Activated CD8-positive, alpha-beta memory T cell treated with anti-CD3 and anti-CD28 coated beads, Interleukin-2, amount 50 U/mL, for 1 hour (primary cell): ENCODE measurements around the gene MYO7A.

Experiments used
- DNase-seq: peaks from one replicate; pipeline ENCODE4 v3.0.0-alpha.2; 2020; ENCODE audit errors: extremely low read depth

MYO7A gene

DNA sequence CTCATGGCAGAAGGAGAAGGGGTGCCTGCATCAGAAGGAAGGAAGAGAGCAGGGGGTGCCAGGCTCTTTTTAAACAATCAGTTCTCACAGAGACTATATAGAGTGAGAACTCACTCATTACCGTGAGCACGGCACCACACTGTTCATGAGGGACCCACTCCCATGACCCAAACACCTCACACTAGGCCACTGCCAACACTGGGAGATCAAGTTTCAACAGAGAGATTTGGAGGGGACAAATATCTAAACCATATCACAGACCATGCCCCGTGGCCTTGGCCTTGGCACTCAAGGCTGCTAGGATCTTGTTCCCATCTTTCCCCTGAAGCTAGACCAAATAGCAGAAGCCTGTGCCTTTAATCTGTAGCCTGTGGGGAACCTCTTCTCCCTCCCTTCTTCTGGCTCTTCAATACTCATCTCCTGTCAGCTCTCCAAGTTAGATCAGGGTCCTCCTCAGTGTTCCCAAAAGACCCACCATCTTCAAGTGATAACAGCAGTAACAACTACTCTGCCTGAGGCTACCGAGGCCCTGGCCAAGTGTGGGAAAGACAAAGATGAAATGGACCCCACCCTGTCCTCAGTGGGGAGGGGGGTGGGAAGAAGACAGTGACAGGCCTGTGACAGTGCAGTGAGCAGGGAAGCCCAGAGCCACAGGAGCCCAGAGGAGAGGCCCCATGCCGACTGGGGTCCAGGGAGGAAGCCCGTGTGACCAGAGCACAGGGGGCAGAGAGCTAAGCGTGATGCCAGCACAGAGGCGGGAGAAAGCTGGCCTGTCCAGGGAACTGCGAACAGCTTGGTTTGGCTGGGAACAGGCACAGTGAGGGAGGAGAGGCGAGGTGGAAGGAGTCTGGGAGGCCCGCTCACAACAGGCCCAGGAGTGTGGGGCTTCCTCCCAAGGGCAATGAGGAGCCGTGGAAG, 72.6 kb downstream of the MYO7A start:
- no peak for DNase-seq

DNA sequence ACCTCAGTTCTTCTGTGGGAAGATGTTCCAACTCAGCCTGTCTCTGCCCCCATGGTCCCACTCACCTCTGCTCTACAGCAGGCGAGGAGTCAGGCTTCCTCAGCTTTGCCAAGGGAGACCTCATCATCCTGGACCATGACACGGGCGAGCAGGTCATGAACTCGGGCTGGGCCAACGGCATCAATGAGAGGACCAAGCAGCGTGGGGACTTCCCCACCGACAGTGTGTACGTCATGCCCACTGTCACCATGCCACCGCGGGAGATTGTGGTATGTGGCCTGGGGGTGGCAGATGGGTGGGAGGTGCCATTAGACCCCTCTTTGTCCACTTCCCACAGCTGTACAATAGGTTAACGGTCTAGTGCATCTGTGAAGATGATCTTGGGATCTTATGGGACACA, 73.3 kb downstream of the MYO7A start:
- no peak for DNase-seq

DNA sequence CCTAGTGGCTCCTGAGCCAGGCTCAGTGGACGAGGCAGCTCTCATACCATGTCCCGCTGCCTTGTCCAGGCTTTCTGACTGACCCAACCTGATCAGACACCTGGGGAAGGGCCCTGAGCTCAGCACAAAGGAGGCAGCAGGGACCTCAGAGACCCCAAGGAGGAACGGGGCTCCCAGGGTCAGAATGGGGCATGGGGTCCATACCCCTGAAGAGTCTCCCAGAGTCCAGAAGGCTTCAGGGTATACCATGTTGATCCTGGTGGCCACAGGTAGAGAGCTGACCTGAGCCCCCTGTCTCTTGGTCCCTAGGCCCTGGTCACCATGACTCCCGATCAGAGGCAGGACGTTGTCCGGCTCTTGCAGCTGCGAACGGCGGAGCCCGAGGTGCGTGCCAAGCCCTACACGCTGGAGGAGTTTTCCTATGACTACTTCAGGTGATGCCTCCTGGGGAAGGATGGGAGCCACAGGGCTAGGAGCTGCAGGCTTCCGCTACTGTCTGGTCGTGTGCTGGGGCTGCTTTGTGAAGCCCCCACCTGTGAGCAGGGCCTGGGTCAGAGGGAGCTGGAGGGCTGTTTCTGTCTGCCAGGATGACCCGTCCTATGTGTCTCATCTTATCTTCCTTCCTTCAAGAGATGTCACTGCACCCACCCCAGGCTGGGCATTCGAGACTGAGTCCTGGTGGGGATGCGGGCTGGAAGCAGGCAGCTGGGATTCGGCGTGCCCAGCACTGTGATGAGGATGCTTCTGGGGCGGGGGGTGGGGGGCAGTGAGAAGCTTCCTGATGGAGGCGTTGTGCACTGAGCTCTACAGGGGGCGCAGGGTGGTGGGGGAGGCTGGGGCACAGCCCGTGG, 74.2 kb downstream of the MYO7A start:
- DNase-seq = no peak

DNA sequence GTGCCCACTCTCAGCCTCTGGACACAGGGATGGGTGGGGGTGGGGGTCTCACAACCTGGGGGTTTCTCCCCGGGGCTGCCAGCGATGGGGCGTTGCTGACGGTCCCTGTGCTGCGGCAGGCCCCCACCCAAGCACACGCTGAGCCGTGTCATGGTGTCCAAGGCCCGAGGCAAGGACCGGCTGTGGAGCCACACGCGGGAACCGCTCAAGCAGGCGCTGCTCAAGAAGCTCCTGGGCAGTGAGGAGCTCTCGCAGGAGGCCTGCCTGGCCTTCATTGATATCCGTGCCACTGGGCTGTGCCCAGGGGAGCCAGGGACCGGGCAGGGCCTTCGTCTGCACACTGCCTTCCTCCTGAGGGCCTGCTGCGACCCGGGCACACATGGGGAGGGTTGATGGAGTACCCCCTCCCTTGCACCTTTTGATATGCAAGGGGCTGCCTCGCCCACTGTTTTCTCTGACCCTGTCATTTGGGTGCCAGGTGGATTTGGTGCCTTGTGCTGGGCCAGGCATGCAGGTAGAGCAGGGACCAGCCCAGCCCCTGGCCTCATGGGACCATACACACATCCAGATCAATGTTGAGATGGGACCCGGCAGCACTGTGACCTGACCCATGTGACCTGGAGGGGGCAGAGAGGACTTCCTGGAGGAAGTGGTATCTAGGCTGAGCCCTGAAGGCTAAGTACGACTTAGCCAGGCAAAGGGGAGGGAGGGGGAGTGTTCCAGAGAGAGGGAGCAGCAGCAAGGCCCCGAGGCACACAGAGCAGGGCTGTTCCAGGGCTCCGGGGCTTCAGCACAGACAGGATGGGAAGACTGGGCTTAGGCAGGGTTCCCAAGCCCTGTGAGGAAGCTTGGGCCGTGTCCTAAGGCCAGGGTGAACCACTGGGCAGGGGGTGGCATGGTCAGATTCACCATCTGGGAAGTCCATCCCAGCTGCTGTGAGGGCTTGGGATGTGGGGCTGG, 75.2 kb downstream of the MYO7A start:
- DNase-seq = no peak

DNA sequence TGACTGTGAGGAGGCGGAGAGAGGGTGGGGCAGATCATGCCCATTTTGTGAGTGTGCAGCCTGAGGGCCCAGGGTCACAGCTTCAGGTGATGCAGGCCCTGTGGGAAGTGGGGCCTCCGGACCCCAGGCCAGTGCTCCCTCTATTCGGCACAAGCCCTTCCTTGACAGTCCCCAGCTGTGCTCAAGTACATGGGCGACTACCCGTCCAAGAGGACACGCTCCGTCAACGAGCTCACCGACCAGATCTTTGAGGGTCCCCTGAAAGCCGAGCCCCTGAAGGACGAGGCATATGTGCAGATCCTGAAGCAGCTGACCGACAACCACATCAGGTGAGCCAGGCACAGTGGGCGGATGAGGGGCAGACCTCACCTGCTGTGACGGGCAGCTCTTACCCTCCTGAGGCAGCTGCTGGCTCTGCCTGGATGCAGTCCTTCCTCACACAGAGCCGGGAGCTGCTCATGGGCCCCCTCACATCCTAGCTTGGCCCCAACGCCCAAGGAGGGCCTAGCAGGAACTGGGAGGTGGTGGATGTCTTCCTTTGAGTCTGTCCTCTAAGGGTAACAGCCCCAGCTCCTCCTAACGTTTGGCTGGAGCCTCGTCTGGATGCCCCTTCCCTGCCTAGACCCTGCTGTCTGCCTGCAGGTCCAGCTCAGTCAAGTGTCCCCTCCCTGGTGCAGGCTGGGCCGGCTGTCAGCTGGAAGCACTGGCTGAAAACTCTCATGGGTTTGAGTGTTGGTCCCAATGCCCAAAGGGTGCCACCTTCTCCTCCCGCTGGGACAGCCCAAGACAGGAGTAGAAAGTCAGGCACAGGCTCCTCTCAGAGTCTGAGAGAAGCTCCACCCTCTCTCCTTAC, 76.1 kb downstream of the MYO7A start:
- DNase-seq = no peak

DNA sequence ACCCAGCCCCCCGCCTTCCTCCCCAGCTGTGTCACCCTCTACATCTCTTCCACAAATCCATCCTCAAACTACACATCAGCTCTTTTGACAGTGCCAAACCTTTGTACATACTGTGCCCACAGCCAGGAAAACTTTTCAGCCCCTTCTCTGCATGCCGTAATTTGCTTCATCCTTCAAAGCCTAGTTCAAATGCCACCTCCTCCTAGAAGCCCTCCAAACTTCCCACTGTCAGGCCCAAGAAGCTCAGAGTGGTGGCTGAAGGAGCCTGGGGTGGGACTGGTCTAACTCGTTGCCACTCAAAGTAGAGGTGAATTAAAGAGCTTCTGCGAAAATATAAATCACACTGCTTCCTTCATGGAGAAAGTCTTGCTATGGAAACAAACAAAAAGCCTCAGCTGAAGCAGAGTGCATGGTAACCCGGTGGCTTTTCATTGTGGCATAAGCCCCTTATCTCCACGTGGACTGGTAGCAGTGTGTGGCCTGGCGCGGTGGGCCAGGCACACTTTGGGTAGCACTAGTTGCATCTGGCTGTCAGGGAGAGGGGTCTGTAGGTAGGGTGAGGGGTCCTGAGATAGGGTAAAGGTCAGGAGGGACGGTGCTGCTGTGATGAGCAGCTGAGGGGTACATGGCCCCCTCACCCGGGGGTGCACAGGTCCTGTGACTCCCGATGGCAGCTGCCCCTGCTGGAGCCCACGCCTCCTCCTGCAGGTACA, 76.9 kb downstream of the MYO7A start:
- DNase-seq = no peak

DNA sequence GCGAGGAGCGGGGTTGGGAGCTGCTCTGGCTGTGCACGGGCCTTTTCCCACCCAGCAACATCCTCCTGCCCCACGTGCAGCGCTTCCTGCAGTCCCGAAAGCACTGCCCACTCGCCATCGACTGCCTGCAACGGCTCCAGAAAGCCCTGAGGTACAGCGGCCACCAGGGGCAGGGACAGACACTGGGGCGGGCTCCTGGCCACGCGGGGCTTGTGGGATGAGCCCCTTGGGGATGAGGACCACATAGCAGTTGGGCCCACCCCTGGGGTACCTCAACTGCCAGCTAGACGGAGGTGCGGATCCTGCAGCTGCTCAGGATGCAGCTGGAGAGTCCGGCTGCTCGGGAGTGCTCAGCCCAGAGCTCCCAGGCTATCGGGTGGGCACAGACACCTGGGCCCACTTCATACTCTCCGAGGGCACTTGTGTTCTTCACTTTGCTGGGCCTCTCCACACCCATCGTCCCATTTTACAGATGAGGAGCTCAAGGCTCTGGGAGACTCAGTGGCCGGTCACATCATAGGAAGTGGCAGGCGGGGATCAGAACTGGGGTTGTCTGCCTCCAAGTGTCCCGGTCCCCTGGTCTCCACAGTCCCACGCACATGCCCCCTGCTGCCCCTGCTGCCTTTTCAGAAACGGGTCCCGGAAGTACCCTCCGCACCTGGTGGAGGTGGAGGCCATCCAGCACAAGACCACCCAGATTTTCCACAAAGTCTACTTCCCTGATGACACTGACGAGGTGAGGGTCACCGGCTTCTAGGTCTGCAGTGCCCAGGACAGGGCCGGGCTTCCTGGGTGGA, 77.6 kb downstream of the MYO7A start:
- DNase-seq = no peak

DNA sequence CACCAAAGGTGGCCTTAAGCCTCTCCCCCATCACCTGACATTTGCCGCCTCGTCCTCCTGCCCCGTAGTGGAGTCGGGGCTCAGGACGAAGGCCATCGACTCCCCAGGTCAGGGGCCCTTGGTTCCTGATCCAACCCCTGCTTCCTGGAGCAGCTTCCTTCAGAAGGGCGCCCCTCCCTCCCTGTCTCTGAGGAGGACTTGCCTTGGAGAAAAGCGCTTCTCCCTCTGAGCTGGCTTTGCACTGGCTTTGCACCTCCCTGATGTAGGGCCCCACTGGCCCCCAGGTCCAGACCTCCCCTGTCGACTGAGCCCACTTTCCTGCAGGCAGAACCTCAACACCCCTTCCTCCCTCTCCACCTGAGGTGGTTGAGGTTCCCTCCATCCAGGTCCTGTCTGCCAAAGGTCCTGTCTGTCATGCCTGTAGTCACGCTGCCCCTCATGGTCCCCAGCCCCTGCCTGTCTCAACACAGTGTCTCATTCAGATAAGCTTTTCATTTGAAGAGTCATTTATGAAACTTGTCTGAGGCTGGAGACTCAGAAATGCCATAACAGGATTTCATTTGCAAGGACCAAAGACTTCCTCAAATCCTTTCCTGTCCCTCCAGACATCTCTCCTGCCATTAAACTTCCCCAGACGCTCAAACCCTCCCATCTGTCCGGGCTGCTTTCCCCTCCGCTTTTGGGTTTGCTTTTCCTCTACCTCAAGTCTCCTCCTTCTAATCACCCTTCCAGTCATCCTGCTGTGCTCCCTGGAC, 78.4 kb downstream of the MYO7A start:
- DNase-seq = no peak

DNA sequence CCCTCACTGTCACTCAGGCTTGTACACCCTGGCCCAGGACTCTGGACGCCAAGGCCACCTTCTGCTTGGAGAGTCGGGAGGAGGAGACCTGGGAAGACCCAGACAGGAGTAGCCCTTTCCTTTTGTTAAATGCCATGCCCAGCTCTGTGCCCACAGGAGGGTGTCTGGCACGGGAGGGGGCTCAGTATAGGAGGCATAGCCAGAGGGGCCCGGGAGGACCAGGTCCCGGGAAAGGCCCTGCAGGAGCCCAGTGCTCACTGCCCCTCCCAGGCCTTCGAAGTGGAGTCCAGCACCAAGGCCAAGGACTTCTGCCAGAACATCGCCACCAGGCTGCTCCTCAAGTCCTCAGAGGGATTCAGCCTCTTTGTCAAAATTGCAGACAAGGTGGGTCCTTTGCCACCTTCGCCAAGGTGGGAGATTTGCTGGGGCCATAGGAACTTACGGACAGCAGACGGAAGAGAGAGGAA, 79.0 kb downstream of the MYO7A start:
- no peak for DNase-seq

DNA sequence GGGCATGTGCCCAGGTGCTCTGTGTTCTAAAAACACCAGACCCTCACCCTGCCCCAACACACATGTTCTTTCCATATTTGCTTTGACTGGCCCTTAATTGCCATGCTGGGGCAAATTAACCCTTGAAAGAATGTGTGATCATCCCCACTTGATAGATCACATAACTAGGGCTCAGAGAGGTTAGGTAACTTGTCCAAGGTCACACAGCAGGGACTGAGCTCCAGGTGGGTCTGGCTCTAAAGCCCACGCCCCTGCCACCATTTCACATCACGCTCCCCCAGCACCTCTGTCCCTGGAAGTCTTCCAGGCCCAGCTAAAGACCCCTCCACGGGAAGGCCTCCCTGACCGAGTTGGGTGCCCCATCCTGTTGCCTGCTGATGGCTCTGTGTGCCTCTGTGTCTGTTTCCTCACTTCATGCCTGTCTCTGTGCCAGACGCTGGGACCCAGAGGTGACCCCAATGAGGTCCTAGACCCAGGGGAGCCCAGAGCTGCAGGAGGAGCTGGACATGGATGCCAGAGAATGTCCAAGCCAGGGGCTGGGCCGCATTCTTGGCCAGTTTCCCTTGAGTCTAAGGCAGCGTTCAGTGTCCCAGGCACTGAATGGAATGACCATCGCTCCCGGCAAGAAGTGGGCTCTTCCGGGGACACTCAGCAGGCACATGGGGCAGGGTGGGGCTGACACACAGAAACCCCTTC, 79.7 kb downstream of the MYO7A start:
- no peak for DNase-seq

DNA sequence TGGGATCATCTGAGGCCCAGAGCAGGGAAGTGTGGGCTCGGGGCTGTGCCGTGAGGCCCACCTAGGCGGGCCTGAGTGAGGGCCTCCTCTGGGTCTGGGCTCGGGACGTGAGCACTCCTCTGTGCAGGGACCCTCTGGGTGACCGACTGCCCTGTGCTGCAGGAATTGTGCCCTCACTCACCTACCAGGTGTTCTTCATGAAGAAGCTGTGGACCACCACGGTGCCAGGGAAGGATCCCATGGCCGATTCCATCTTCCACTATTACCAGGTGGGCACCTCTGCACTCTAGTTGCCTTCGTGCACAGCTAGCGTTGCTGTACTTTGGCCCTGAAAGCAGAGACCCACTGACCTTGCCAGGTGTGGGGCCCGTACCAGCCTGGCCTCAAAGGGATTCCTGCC, 80.5 kb downstream of the MYO7A start:
- no peak for DNase-seq

DNA sequence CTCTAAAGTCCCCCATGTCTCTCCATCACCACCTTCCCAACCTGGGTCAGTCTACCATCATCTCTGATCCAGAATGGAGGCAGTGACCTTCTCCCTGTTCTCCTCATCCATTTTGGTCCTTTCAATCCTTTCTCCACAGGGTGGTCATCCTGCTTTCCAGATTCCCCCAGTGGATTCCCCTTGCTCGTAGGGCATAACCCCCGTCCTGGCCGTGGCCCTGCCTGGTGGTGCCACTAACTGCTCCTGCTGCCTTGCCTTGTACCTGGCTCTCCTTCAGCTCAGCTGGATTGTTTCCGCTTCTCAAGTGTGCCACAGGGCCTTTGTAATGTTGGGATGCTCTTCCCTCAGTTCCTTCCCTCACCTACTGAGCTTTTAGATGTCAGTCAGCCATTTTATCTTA, 81.6 kb downstream of the MYO7A start:
- DNase-seq = no peak

DNA sequence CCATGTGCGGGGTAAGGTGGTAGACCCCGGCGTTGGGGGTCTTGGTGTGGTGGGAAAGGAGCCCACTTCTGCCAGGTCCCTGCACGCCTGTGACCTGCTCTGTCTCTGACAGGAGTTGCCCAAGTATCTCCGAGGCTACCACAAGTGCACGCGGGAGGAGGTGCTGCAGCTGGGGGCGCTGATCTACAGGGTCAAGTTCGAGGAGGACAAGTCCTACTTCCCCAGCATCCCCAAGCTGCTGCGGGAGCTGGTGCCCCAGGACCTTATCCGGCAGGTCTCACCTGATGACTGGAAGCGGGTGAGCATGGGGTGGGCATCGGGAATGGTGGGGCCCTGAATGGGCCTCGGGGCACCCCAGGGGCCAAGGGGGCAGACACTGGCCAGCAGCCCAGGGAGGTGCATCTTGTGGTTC, 83.0 kb downstream of the MYO7A start:
- DNase-seq = no peak

DNA sequence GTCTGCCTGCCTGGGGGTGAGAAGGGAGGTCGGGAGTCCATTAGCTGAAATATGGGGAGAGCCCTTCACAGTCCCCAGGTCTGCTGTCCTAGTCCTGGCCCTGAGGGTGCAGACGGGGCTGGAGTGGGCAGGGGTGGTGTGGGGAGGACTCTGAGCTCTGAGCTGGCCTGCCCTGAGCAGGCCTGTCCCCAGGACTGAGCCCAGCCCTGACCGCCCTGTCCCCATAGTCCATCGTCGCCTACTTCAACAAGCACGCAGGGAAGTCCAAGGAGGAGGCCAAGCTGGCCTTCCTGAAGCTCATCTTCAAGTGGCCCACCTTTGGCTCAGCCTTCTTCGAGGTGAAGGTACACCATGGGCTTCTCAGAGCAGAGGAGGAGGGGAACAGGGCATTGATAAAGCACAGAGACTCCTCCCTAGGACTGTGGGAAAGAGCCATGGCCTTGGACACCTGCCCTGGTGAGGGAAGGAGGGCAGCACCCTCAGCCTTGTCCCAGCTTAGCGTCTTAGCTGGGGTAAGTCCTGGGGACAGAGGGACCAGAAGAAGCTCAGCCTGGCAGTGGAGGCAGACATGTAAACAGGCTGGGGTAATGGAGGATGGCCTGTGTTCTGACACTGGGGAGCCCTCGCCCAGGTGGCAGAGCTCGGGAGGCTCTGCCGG, 83.7 kb downstream of the MYO7A start:
- DNase-seq = no peak

DNA sequence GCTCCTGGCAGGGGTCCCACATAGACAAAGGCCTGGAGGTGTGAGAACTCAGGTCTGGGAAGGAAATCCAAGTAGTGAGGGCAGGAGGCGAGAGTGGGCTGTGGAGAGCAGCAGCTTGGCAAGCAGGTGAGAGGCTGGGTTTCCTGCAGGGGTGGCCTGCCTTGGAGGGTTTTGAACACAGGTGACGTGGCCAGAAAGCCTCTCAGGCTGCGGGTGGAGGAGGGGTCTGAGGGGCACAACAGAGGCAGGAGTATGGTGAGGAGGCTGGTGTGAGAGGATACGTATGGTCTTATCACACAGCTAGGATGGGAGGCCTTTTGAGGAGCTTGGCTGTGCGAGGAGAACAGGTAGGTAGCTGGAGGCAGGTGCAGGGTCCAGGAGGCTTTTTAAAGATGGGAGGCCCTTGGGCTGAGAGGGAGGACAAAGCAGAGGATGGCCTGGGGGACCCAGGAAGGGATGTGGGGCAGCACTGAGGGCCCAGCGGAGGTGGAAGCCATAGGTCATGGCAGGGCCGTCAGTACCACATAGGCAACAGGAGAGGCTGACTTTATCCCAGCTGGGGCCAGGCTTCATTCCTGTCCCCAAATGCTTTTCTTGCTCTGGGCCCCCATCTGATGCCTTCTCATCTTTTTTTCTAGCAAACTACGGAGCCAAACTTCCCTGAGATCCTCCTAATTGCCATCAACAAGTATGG, 84.4 kb downstream of the MYO7A start:
- no peak for DNase-seq

DNA sequence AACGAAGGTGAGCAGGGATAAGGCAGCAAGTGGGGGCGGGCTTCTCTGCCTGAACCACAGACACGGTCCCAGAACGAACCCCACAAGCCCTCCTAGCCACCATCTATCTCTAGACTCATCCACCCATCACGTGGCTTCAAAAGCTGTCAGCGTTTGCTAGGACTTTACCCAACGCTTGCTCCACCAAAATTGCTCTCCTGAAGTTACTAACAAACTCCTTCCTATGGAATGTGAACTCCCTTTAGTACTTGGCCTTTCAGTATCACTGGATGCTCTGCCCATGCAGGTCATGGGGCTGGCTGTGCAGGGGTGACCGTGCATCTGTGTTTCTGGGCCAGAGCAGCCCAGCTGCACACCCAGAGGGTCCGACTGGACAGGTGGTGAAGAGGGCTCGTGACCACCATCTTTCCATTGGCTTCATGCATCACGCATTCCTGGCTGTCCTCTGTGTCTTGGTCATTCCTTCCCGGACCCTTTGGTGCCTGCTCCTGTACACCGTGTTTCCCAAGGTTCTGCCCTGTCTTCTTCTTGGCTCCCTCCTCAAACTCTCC, 85.1 kb downstream of the MYO7A start:
- DNase-seq = no peak
